H1 (cell line): ENCODE data around the gene TGM2. TPM values are rescaled to one million over a fixed set of nuclear protein-coding genes. Genes with fewer than 3 reads are reported as not detected.

Experiments
- CTCF ChIA-PET: fragments of 300-600 bp; sonication (Branson Sonifier 250); formaldehyde crosslinking; loops from one replicate; lab custom pipeline; 2021; ENCODE audit not compliant: partially characterized antibody; lab: Charles Lee
- POLR2A ChIA-PET: fragments of 300-600 bp; sonication (Branson Sonifier 250); formaldehyde crosslinking; loops from one replicate; lab custom pipeline; 2021; ENCODE audit warnings: inconsistent platforms; ENCODE audit not compliant: partially characterized antibody; lab: Charles Lee
- DNase-seq, 2 experiments: peaks; one replicate each; pipeline versions ENCODE4 v3.0.0 to v3.0.0-alpha.2; 2010 to 2022; ENCODE audit warnings: low spot score in 2 of 2, low read depth in 1 of 2, mixed read lengths in 1 of 2
- FAIRE-seq: peaks from 2 replicates; lab custom pipeline; 2011; peaks lifted over from hg19 to GRCh38; lab: Jason Lieb, UNC
- H2AFZ ChIP-seq: 2 replicates; pipeline ENCODE4 v1.8.1; 2012; ENCODE audit warnings: low read length, inconsistent platforms
- H2AK5ac ChIP-seq: 2 replicates; pipeline ENCODE4 v1.6.1; 2013; ENCODE audit warnings: low read depth, low read length
- H2BK120ac ChIP-seq: replicated peaks from 2 replicates; pipeline ENCODE3; 2013; ENCODE audit warnings: low read depth, low read length, inconsistent platforms
- H2BK12ac ChIP-seq: 2 replicates; pipeline ENCODE4 v1.6.1; 2013; ENCODE audit warnings: low read depth, low read length
- H2BK15ac ChIP-seq: 2 replicates; pipeline ENCODE4 v1.6.1; 2013; ENCODE audit warnings: low read length
- H2BK20ac ChIP-seq: 2 replicates; pipeline ENCODE4 v1.6.1; 2013; ENCODE audit warnings: low read length
- H2BK5ac ChIP-seq: 2 replicates; pipeline ENCODE4 v1.6.1; 2013; ENCODE audit warnings: low read depth, low read length
- H3K14ac ChIP-seq: 2 replicates; pipeline ENCODE4 v1.6.1; 2013; ENCODE audit warnings: inconsistent platforms; ENCODE audit not compliant: insufficient read length
- H3K18ac ChIP-seq: 2 replicates; pipeline ENCODE4 v1.6.1; 2013; ENCODE audit warnings: low read length; ENCODE audit errors: extremely low read depth
- H3K23ac ChIP-seq: 2 replicates; pipeline ENCODE4 v1.6.1; 2013; ENCODE audit warnings: inconsistent platforms; ENCODE audit not compliant: insufficient read length
- H3K23me2 ChIP-seq: 2 replicates; pipeline ENCODE4 v1.6.1; 2013; ENCODE audit warnings: low read depth, low read length
- H3K27ac ChIP-seq: 2 replicates; pipeline ENCODE4 v1.6.1; 2011; ENCODE audit warnings: low read depth, low read length, inconsistent platforms
- H3K27me3 ChIP-seq, 4 experiments: replicated peaks in 1 of 4; 1 replicate in 1 of 4; 2 replicates in 3 of 4; pipeline versions ENCODE4 v1.6.1 to v1.8.1; 2011 to 2013; ENCODE audit warnings: low read length in 3 of 4, mild to moderate bottlenecking in 3 of 4, inconsistent platforms in 2 of 4, mixed read lengths in 2 of 4, moderate library complexity in 1 of 4; ENCODE audit not compliant: control insufficient read depth in 3 of 4, insufficient read depth in 3 of 4; ENCODE audit errors: extremely low read depth in 1 of 4
- H3K36me3 ChIP-seq, 4 experiments: 2 replicates each; pipeline versions ENCODE4 v1.6.1 to v1.8.1; 2011 to 2013; ENCODE audit warnings: mild to moderate bottlenecking in 4 of 4, low read length in 3 of 4, moderate library complexity in 2 of 4, control low read depth in 1 of 4, inconsistent platforms in 1 of 4; ENCODE audit not compliant: insufficient read depth in 4 of 4, control insufficient read depth in 2 of 4
- H3K4ac ChIP-seq: replicated peaks from 2 replicates; pipeline ENCODE3; 2013; ENCODE audit warnings: low read length, low read depth, mixed read lengths, inconsistent platforms; ENCODE audit not compliant: insufficient read length
- H3K4me1 ChIP-seq, 4 experiments: replicated peaks in 1 of 4; 1 replicate in 1 of 4; 2 replicates in 3 of 4; pipeline versions ENCODE4 v1.6.1 to v1.8.1; 2011 to 2013; ENCODE audit warnings: low read length in 3 of 4, inconsistent platforms in 2 of 4, mixed read lengths in 1 of 4; ENCODE audit not compliant: insufficient read depth in 4 of 4, control insufficient read depth in 3 of 4
- H3K4me2 ChIP-seq, 2 experiments: 2 replicates each; pipeline versions ENCODE4 v1.6.1 to v1.8.1; 2011 to 2013; ENCODE audit warnings: low read depth in 2 of 2, low read length in 2 of 2, control low read depth in 1 of 2, inconsistent platforms in 1 of 2, mild to moderate bottlenecking in 1 of 2; ENCODE audit not compliant: insufficient read depth in 1 of 2
- H3K4me3 ChIP-seq, 4 experiments: fragments of 200-600, 300-600 bp in 1 of 4; sonication (generic), shearing (Covaris generic), sonication (Bioruptor Twin) in 1 of 4; 2 replicates each; pipeline versions ENCODE4 v1.5.1 to v1.8.1; 2011 to 2016; ENCODE audit warnings: low read length in 4 of 4, low read depth in 3 of 4, control low read depth in 2 of 4, inconsistent platforms in 2 of 4, mild to moderate bottlenecking in 2 of 4, mixed read lengths in 1 of 4, moderate library complexity in 1 of 4; ENCODE audit not compliant: insufficient read depth in 2 of 4; ENCODE audit errors: extremely low read depth in 1 of 4
- H3K56ac ChIP-seq: replicated peaks from 2 replicates; pipeline ENCODE3; 2013; ENCODE audit warnings: low read depth, mild to moderate bottlenecking, mixed read lengths, low read length, inconsistent platforms; ENCODE audit not compliant: insufficient read length
- H3K79me1 ChIP-seq: 2 replicates; pipeline ENCODE4 v1.6.1; 2013; ENCODE audit warnings: low read depth, low read length, control low read depth
- H3K79me2 ChIP-seq, 2 experiments: 2 replicates each; pipeline versions ENCODE4 v1.6.1 to v1.8.1; 2012 to 2013; ENCODE audit warnings: low read length in 2 of 2, mild to moderate bottlenecking in 2 of 2, inconsistent platforms in 1 of 2; ENCODE audit not compliant: insufficient read depth in 2 of 2, control insufficient read depth in 1 of 2
- H3K9ac ChIP-seq, 4 experiments: replicated peaks in 1 of 4; 1 replicate in 1 of 4; 2 replicates in 3 of 4; pipeline versions ENCODE4 v1.6.1 to v1.8.1; 2011 to 2013; ENCODE audit warnings: low read depth in 3 of 4, low read length in 3 of 4, control low read depth in 2 of 4, mild to moderate bottlenecking in 2 of 4, moderate library complexity in 2 of 4, inconsistent platforms in 1 of 4; ENCODE audit errors: extremely low read depth in 1 of 4
- H3K9me3 ChIP-seq, 2 experiments: 2 replicates each; pipeline versions ENCODE4 v1.6.1 to v1.8.1; 2012 to 2013; ENCODE audit warnings: mild to moderate bottlenecking in 2 of 2, moderate library complexity in 2 of 2, control low read depth in 1 of 2, inconsistent platforms in 1 of 2, low read depth in 1 of 2, low read length in 1 of 2, mixed read lengths in 1 of 2; ENCODE audit not compliant: insufficient read depth in 2 of 2
- H4K20me1 ChIP-seq, 2 experiments: replicated peaks in 1 of 2; 2 replicates each; pipeline versions ENCODE3 to v1.8.1; 2011 to 2013; ENCODE audit warnings: inconsistent platforms in 2 of 2, low read length in 2 of 2, mild to moderate bottlenecking in 1 of 2; ENCODE audit not compliant: insufficient read depth in 2 of 2, control insufficient read depth in 1 of 2
- H4K5ac ChIP-seq: 2 replicates; pipeline ENCODE4 v1.6.1; 2013; ENCODE audit warnings: low read length, low read depth, mixed read lengths, inconsistent platforms; ENCODE audit not compliant: insufficient read length
- H4K8ac ChIP-seq: 2 replicates; pipeline ENCODE4 v1.8.0; 2013; ENCODE audit warnings: mild to moderate bottlenecking, moderate library complexity, low read length, inconsistent platforms; ENCODE audit not compliant: insufficient read depth; ENCODE audit errors: extremely low read depth
- H4K91ac ChIP-seq: replicated peaks from 2 replicates; pipeline ENCODE3; 2013; ENCODE audit warnings: low read length, mixed read lengths, inconsistent platforms; ENCODE audit not compliant: insufficient read length
- TBP ChIP-seq: IDR thresholded peaks from 2 replicates; pipeline ENCODE4 v1.6.1; 2011; ENCODE audit warnings: low read depth, low read length, improper control_type of control experiment
- WGBS, 2 experiments: shearing (Covaris generic) in 1 of 2; methylation state at CpG; one replicate each; pipeline versions ENCODE4 v1.1.6 to v1.1.7; 2013 to 2015; ENCODE audit warnings: low lambda C conversion rate in 2 of 2, mixed read lengths in 2 of 2, inconsistent platforms in 1 of 2, low coverage in 1 of 2, missing lambda C conversion rate in 1 of 2; ENCODE audit not compliant: insufficient replicate concordance in 2 of 2, insufficient coverage in 1 of 2, insufficient read length in 1 of 2; ENCODE audit errors: extremely low coverage in 1 of 2, missing lambda C conversion rate in 1 of 2; 5-methylcytosine and 5-hydroxymethylcytosine counted together
- polyA plus RNA-seq, 7 experiments: library from polyadenylated mRNA; depleted of rRNA in 3 of 7; stranded (reverse) in 5 of 7; unstranded in 2 of 7; fragments of >200 nt in 5 of 7; fragments of 200-250 nt in 2 of 7; gene quantifications; 1 replicate in 5 of 7; 2 replicates in 1 of 7; 4 replicates in 1 of 7; pipeline versions ENCODE4 v1.2.1 to v1.2.3, GENCODE V29; 2011 to 2013; ENCODE audit warnings: missing spikeins in 2 of 7, mixed read lengths in 2 of 7
- total RNA-seq: library from RNA; stranded (reverse); fragmentation: NEBNext Ultra II Directional; extraction: Animal tissue kit (Norgen Biotek cat#: 25700); gene quantifications from 2 replicates; pipeline ENCODE4 v1.2.1, GENCODE V29; 2021

Gene TGM2
- total and polyA plus RNA-seq, 2 of the 8 experiments (the other 6 are each of a cell fraction or from before 2014, with no cell fraction given): 0.86 to 1.0 TPM

- H3K4me3 ChIP-seq: no peak overlapping the region
- no peak for TF ChIP-seq TBP
- H3K79me2 ChIP-seq: no peaks in the 10 kb centered on the region
- H3K23ac ChIP-seq: no peak overlapping the region
- H3K4me2 ChIP-seq: no peak overlapping the region
- no peak overlapping the region for H4K5ac ChIP-seq
- no peak overlapping the region for H2BK20ac ChIP-seq
- no peak overlapping the region for H3K9ac ChIP-seq
- no peak overlapping the region for H2BK12ac ChIP-seq
- H2AFZ ChIP-seq: no peak overlapping the region
- no peak overlapping the region for H4K8ac ChIP-seq
- no peak overlapping the region for H4K91ac ChIP-seq
- no peak overlapping the region for H3K56ac ChIP-seq
- no peak overlapping the region for H2BK120ac ChIP-seq
- no peak overlapping the region for H3K27ac ChIP-seq
- H3K79me1 ChIP-seq: no peaks in the 10 kb centered on the region
- no peak overlapping the region for H2AK5ac ChIP-seq
- peaks cover 4% of the 10 kb centered on the region; the same call in 1 of the 2 replicates for H3K23me2 ChIP-seq
- H3K4ac ChIP-seq: no peak overlapping the region
- H3K27me3 ChIP-seq: no peaks in the 10 kb centered on the region; a peak in 2 of 7 replicates
- no peak overlapping the region for H3K18ac ChIP-seq
- no peaks in the 10 kb centered on the region for H3K9me3 ChIP-seq
- FAIRE-seq (no peak), DNase-seq (no peak)
- peaks cover 0 to 2% (median 0%) of the 10 kb centered on the region in 4 experiments; a peak in 1 of 7 replicates for H3K4me1 ChIP-seq
- no peaks in the 10 kb centered on the region for H3K36me3 ChIP-seq
- 91% methylated on average over 6 of the region's 6 CpGs; no CpG with 5 or more reads in 1 of the 2 experiments for WGBS, 2 experiments
- ChIA-PET CTCF (interaction anchor here (0.9 to 4.5 kb wide), 4 partner anchors 15 to 96 kb away, joined by 3 to 27 read pairs (median 3); no protein-coding TSS in a partner anchor), POLR2A (no interaction called here)
- H4K20me1 ChIP-seq: peaks cover 0 to 3% of the 10 kb centered on the region in 2 experiments
- no peak overlapping the region for H3K14ac ChIP-seq
- H2BK5ac ChIP-seq: no peak overlapping the region
- no peak overlapping the region for H2BK15ac ChIP-seq
Measured at GRCh38 chr20:38169636-38170193, 4.6 kb upstream of the TGM2 start.
